OCI-LY1 (cell line): ENCODE results near the gene ZSCAN2.

Experiments
- H2AFZ ChIP-seq: fragments of 200-600 bp; sonication (generic), shearing (Covaris generic); 2 replicates; pipeline ENCODE4 v1.6.0; 2014; ENCODE audit warnings: antibody characterized with exemption, mild to moderate bottlenecking, low read length
- H3F3A ChIP-seq: fragments of 200-600 bp; sonication (generic), shearing (Covaris generic); 2 replicates; pipeline ENCODE4 v1.6.0; 2014; ENCODE audit warnings: mild to moderate bottlenecking, antibody characterized with exemption, low read length, moderate library complexity; ENCODE audit not compliant: insufficient read depth
- H3K27ac ChIP-seq: fragments of 200-600 bp; sonication (generic); 2 replicates; pipeline ENCODE4 v1.5.1; 2014; ENCODE audit warnings: low read length, mixed run types, mild to moderate bottlenecking, low read depth; ENCODE audit not compliant: poor library complexity, severe bottlenecking
- H3K27me3 ChIP-seq: fragments of 200-600 bp; sonication (generic); 2 replicates; pipeline ENCODE4 v1.6.0; 2014; ENCODE audit warnings: antibody characterized with exemption, mild to moderate bottlenecking, low read length, moderate library complexity; ENCODE audit not compliant: insufficient read depth
- H3K36me3 ChIP-seq: fragments of 200-600 bp; sonication (generic); 2 replicates; pipeline ENCODE4 v1.6.1; 2014; ENCODE audit warnings: mild to moderate bottlenecking, antibody characterized with exemption, low read length, moderate library complexity, mixed read lengths; ENCODE audit not compliant: insufficient read depth
- H3K4me1 ChIP-seq: fragments of 200-600 bp; sonication (generic); 2 replicates; pipeline ENCODE4 v1.5.1; 2014; ENCODE audit warnings: mild to moderate bottlenecking, low read length, moderate library complexity; ENCODE audit not compliant: insufficient read depth, severe bottlenecking
- H3K4me2 ChIP-seq: fragments of 200-600 bp; sonication (generic), shearing (Covaris generic); 2 replicates; pipeline ENCODE4 v1.6.1; 2014; ENCODE audit warnings: low read length
- H3K4me3 ChIP-seq: fragments of 200-600 bp; sonication (generic); 2 replicates; pipeline ENCODE4 v1.5.1; 2014; ENCODE audit warnings: low read length, low read depth, mild to moderate bottlenecking, mixed read lengths; ENCODE audit not compliant: poor library complexity, severe bottlenecking
- H3K79me2 ChIP-seq: fragments of 200-600 bp; shearing (Covaris generic); 2 replicates; pipeline ENCODE4 v1.6.1; 2016; ENCODE audit warnings: mixed run types, low read length, mixed read lengths; ENCODE audit not compliant: insufficient read depth
- H3K9ac ChIP-seq: fragments of 200-600 bp; sonication (generic), shearing (Covaris generic); 2 replicates; pipeline ENCODE4 v1.6.1; 2014; ENCODE audit warnings: mild to moderate bottlenecking, low read length, mixed read lengths
- H3K9me2 ChIP-seq: fragments of 200-600 bp; sonication (generic), shearing (Covaris generic); 2 replicates; pipeline ENCODE4 v1.6.1; 2014; ENCODE audit warnings: low read depth, mild to moderate bottlenecking, low read length, mixed read lengths
- H3K9me3 ChIP-seq: fragments of 200-600 bp; shearing (Covaris generic); 2 replicates; pipeline ENCODE4 v1.6.1; 2014; ENCODE audit warnings: low read length, mixed read lengths
- H4K20me1 ChIP-seq: fragments of 200-600 bp; sonication (generic), shearing (Covaris generic); 2 replicates; pipeline ENCODE4 v1.6.0; 2016; ENCODE audit warnings: mild to moderate bottlenecking, low read length; ENCODE audit not compliant: insufficient read depth
- CTCF ChIP-seq: fragments of 200-600 bp; sonication (generic), shearing (Covaris generic); IDR thresholded peaks from 2 replicates; pipeline ENCODE4 v1.5.1; 2017; ENCODE audit warnings: mild to moderate bottlenecking, antibody characterized with exemption, low read length, moderate library complexity, mixed read lengths
- EZH2 ChIP-seq: fragments of 200-600 bp; sonication (generic), shearing (Covaris generic); IDR thresholded peaks from 2 replicates; pipeline ENCODE4 v1.8.0; 2017; ENCODE audit warnings: borderline replicate concordance, mixed run types, mild to moderate bottlenecking, antibody characterized with exemption, low read length, moderate library complexity, mixed read lengths

The ZSCAN2 gene

GRCh38 chr15:84671211-84671610, 70.4 kb downstream of the ZSCAN2 start:
- no peaks in the 10 kb centered on the region for H3K27me3 ChIP-seq
- TF ChIP-seq EZH2 (no peak), CTCF (no peak)
- no peaks in the 10 kb centered on the region for H3K9me3 ChIP-seq
- no peaks in the 10 kb centered on the region for H3K9me2 ChIP-seq
- no peaks in the 10 kb centered on the region for H4K20me1 ChIP-seq
- H3K9ac ChIP-seq: no peak overlapping the region
- H2AFZ ChIP-seq: no peak overlapping the region
- H3K4me1 ChIP-seq: no peaks in the 10 kb centered on the region
- no peaks in the 10 kb centered on the region; the same call in 1 of the 2 replicates for H3F3A ChIP-seq
- H3K27ac ChIP-seq: no peak overlapping the region
- peaks cover 48% of the 10 kb centered on the region for H3K36me3 ChIP-seq
- no peak overlapping the region for H3K4me3 ChIP-seq
- no peaks in the 10 kb centered on the region for H3K79me2 ChIP-seq
- H3K4me2 ChIP-seq: no peak overlapping the region
